HG03097 (cell line): ENCODE results near the gene SOD3.

ENCODE experiments used
- ATAC-seq: cut with Tn5 transposase; IDR thresholded peaks from one replicate; pipeline ENCODE4 v1.9.1; 2021; ENCODE audit not compliant: unreplicated experiment, low FRiP score

The SOD3 gene

GRCh38 chr4:24794916-24795665, at the start of gene SOD3:
Gene SOD3 (plus strand): TSS chr4:24795573. CDS start chr4:24799522, 3,949 bp downstream.
- ATAC-seq, result no peak

GRCh38 chr4:24747234-24747975, 48.0 kb upstream of the SOD3 start:
- ATAC-seq, result no peak

- no peak for ATAC-seq
Observed at GRCh38 chr4:24748023-24748422, 47.4 kb upstream of the SOD3 start.

GRCh38 chr4:24748758-24749350, 46.5 kb upstream of the SOD3 start:
- no peak for ATAC-seq

- no peak for ATAC-seq
Observed at GRCh38 chr4:24750106-24750505, 45.3 kb upstream of the SOD3 start.

- ATAC-seq, result no peak
Observed at GRCh38 chr4:24751926-24752539, 43.3 kb upstream of the SOD3 start.

- no peak for ATAC-seq
Observed at GRCh38 chr4:24753519-24753918, 41.9 kb upstream of the SOD3 start.

- ATAC-seq, result no peak
Observed at GRCh38 chr4:24754571-24754970, 40.8 kb upstream of the SOD3 start.

- no peak for ATAC-seq
Observed at GRCh38 chr4:24763631-24764297, 31.6 kb upstream of the SOD3 start.

GRCh38 chr4:24764345-24764744, 31.0 kb upstream of the SOD3 start:
- no peak for ATAC-seq

- ATAC-seq, result no peak
Observed at GRCh38 chr4:24765376-24765988, 29.9 kb upstream of the SOD3 start.

GRCh38 chr4:24768006-24768405, 27.4 kb upstream of the SOD3 start:
- ATAC-seq, result no peak

- peak; percentile 68 for ATAC-seq
Observed at GRCh38 chr4:24768604-24769003, 26.8 kb upstream of the SOD3 start.

GRCh38 chr4:24769571-24769970, 25.8 kb upstream of the SOD3 start:
- ATAC-seq, result no peak

GRCh38 chr4:24770032-24770584, 25.3 kb upstream of the SOD3 start:
- ATAC-seq, result peak; percentile 82

- ATAC-seq, result no peak
Observed at GRCh38 chr4:24770667-24771066, 24.7 kb upstream of the SOD3 start.

GRCh38 chr4:24771241-24771640, 24.1 kb upstream of the SOD3 start:
- no peak for ATAC-seq

- no peak for ATAC-seq
Observed at GRCh38 chr4:24772061-24772705, 23.2 kb upstream of the SOD3 start.

GRCh38 chr4:24772952-24773351, 22.4 kb upstream of the SOD3 start:
- no peak for ATAC-seq
